Osteocyte (in vitro differentiated cells): ENCODE measurements around the gene CDH13. TPM values are rescaled to one million over a fixed set of nuclear protein-coding genes. Genes with fewer than 3 reads are reported as not detected.

Experiments used
- DNase-seq: peaks from one replicate; pipeline ENCODE4 v3.0.0; 2021; ENCODE audit warnings: mixed read lengths; ENCODE audit not compliant: unreplicated experiment; ENCODE audit errors: extremely low spot score
- H3K27ac Mint-ChIP-seq: one replicate; pipeline ENCODE4 v1.8.0; 2021; ENCODE audit warnings: mild to moderate bottlenecking, mixed read lengths; ENCODE audit not compliant: unreplicated experiment
- H3K27me3 Mint-ChIP-seq: one replicate; pipeline ENCODE4 v1.8.0; 2021; ENCODE audit warnings: mixed read lengths; ENCODE audit not compliant: unreplicated experiment
- H3K36me3 Mint-ChIP-seq: one replicate; pipeline ENCODE4 v1.8.0; 2021; ENCODE audit warnings: mixed read lengths; ENCODE audit not compliant: unreplicated experiment
- H3K4me1 Mint-ChIP-seq: one replicate; pipeline ENCODE4 v1.8.0; 2021; ENCODE audit warnings: mixed read lengths; ENCODE audit not compliant: unreplicated experiment
- H3K4me3 Mint-ChIP-seq: one replicate; pipeline ENCODE4 v1.8.0; 2021; ENCODE audit warnings: mild to moderate bottlenecking, moderate library complexity, mixed read lengths; ENCODE audit not compliant: unreplicated experiment
- H3K9me3 Mint-ChIP-seq: one replicate; pipeline ENCODE4 v1.8.0; 2021; ENCODE audit warnings: mixed read lengths; ENCODE audit not compliant: unreplicated experiment
- total RNA-seq: library from RNA; stranded (reverse); gene quantifications from 2 replicates; pipeline ENCODE4 v1.2.1, GENCODE V29; 2021
- TF ChIP-seq, protein P1 (sequence below): fragments of 200-600 bp; sonication (generic); IDR thresholded peaks from 2 replicates; pipeline ENCODE4 v1.5.0; 2021; ENCODE audit warnings: antibody characterized with exemption, mild to moderate bottlenecking, moderate library complexity

The CDH13 gene
- total RNA-seq, 1 donor from 2014 or later: 27.0 TPM

DNA sequence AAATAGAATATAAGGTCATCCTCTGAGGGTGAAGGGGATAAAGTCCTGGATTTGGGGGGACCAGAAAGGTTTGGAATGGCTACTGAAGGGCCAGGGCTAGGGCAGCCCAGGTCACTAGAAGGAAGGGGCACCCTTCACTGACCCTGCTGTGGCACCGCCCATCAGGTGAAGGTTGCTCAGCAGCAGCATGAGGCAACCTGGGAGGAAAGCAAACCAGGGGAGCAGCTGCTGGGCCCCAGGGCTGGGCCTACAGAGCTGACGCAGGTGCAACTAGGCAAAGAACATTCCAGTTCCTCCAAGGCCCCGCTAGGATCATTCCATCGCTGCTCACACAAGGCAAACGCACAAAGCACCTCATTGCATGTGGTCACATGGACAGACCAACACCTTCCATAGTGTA lies 1177.6 kb downstream of the CDH13 start:
- TF ChIP-seq, protein P1, sequence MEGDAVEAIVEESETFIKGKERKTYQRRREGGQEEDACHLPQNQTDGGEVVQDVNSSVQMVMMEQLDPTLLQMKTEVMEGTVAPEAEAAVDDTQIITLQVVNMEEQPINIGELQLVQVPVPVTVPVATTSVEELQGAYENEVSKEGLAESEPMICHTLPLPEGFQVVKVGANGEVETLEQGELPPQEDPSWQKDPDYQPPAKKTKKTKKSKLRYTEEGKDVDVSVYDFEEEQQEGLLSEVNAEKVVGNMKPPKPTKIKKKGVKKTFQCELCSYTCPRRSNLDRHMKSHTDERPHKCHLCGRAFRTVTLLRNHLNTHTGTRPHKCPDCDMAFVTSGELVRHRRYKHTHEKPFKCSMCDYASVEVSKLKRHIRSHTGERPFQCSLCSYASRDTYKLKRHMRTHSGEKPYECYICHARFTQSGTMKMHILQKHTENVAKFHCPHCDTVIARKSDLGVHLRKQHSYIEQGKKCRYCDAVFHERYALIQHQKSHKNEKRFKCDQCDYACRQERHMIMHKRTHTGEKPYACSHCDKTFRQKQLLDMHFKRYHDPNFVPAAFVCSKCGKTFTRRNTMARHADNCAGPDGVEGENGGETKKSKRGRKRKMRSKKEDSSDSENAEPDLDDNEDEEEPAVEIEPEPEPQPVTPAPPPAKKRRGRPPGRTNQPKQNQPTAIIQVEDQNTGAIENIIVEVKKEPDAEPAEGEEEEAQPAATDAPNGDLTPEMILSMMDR: no peak
- Mint-ChIP-seq H3K27ac (no peak overlapping the region), H3K27me3 (peaks cover 7% of the 10 kb centered on the region), H3K4me1 (peaks cover 17% of the 10 kb centered on the region), H3K4me3 (no peak overlapping the region), H3K36me3 (peaks cover 9% of the 10 kb centered on the region), H3K9me3 (no peaks in the 10 kb centered on the region)
- DNase-seq: no peak

DNA sequence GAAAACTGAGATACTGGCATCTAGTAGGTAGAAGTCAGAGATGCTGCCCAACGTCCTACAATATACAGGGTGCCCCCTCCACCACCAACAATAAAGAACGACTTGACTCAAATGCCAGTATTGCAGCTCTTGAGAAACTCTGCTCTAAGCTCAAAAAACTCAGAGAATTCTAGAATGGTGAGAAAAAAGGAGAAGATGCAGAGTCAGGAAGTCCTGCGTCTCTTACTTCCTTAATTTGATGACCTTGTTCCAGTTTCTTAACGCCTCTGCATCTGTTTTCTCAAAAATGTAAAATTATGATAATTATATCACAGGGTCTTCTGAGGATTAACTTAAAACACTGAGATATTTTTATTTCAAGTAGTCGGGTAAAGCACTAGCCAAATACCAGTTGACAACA lies 1179.3 kb downstream of the CDH13 start:
- peaks cover 7% of the 10 kb centered on the region for H3K27me3 Mint-ChIP-seq
- no peaks in the 10 kb centered on the region for H3K9me3 Mint-ChIP-seq
- DNase-seq: no peak
- no peak overlapping the region for H3K27ac Mint-ChIP-seq
- peaks cover 16% of the 10 kb centered on the region for H3K36me3 Mint-ChIP-seq
- TF ChIP-seq, protein P1: no peak
- H3K4me1 Mint-ChIP-seq: peaks cover 28% of the 10 kb centered on the region
- no peak overlapping the region for H3K4me3 Mint-ChIP-seq

DNA sequence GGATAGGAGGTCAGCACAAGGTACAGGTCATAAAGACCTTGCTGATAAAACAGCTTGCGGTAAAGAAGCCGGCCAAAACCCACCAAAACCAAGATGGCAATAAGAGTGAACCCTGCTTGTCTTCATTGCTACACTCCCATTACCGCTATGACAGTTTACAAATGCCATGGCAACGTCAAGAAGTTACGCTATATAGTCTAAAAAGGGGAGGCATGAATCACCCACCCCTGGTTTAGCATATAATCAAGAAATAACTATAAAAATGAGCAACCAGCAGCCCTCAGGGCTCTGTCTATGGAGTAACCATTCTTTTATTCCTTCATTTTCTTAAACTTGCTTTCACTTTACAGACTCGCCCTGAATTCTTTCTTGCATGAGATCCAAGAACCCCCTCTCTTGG lies 1180.0 kb downstream of the CDH13 start:
- no peak for DNase-seq
- peaks cover 7% of the 10 kb centered on the region for H3K27me3 Mint-ChIP-seq
- no peaks in the 10 kb centered on the region for H3K9me3 Mint-ChIP-seq
- peaks cover 30% of the 10 kb centered on the region for H3K4me1 Mint-ChIP-seq
- TF ChIP-seq, protein P1: no peak
- H3K27ac Mint-ChIP-seq: peak overlapping the region; percentile 35
- H3K4me3 Mint-ChIP-seq: peak overlapping the region; percentile 24
- H3K36me3 Mint-ChIP-seq: peaks cover 21% of the 10 kb centered on the region

DNA sequence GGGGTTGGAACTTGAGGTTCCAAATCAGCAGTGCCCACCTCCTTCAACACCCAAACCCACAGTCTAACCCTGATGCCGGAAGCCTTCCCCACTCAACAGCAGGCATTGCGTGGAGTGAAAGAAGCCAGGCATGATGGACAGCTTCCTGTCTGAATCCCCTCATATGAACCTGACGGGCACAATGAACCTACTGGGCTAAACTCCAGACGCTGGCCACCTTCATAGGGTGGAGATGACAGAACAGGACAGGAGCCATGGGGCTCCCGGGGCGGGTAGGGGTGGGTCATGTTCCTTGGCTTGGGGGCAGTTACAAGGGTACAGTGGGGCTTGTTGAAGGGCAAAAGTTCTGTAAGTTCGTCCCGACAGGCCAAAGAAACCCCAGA lies 1180.5 kb downstream of the CDH13 start:
- TF ChIP-seq, protein P1: no peak
- no peak for DNase-seq
- Mint-ChIP-seq H3K9me3 (no peaks in the 10 kb centered on the region), H3K27ac (peak overlapping the region; percentile 73), H3K27me3 (peaks cover 7% of the 10 kb centered on the region), H3K4me1 (peaks cover 26% of the 10 kb centered on the region), H3K36me3 (peaks cover 25% of the 10 kb centered on the region), H3K4me3 (peak overlapping the region; percentile 98)

DNA sequence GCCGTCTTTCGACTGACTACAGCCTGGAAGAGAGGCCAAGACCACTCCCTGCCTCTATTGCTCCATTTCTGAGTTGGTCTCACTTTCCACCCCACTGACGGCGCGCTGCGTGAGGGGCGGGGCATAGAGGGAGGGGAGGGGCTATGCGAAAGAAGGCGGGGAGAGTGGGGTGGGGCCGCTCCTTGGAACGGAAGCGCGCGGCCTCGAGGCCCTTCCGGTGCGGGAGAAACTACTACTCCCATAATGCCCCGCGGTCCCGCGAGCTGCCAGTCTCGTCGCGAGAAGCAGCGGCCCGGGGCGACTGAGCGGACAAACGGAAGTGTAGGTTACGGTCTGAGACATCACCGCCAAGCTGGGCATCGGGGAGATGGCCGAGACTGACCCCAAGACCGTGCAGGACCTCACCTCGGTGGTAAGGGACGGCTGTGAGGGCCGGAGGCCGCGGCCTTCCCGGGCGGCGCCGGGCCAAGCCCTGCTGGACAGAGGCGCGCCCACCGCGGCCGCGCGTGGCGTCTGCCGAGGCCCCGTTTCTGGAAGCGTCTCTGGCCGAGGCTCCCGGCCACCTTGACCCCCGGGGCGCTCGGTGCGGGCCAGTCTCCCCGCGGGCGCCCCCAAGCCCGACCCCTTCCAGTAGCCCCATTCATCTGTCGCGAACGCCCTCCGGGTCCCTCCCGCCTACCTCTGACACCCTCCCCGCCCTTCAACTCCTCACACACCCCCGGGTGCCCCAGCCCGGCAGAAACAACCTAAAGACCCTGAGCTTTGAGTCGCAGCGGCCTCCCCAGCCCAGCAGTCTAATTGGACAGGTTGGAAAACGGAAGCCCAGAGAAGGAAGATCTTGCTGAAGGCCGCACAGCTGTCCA lies 1181.2 kb downstream of the CDH13 start, which contains the start of gene HSBP1:
HSBP1 (plus strand) TSS at position 269 of the 863 bp plus-strand sequence; CDS start at position 368, 99 bp downstream.
- H3K9me3 Mint-ChIP-seq: no peaks in the 10 kb centered on the region
- H3K27ac Mint-ChIP-seq: peak within 1 kb of the TSS; percentile 87
- H3K27me3 Mint-ChIP-seq: peaks cover 7% of the 10 kb centered on the region
- peak; percentile 97 for DNase-seq
- peak within 1 kb of the TSS; percentile 98 for H3K4me3 Mint-ChIP-seq
- peaks cover 30% of the 10 kb centered on the region for H3K36me3 Mint-ChIP-seq
- H3K4me1 Mint-ChIP-seq: peaks cover 25% of the 10 kb centered on the region
- TF ChIP-seq, protein P1: peak; percentile 9
